Measurements from ENCODE around the gene SIM1. TPM values are rescaled to one million over a fixed set of nuclear protein-coding genes. Genes with fewer than 3 reads are reported as not detected.

SIM1 gene
- total RNA-seq, 1 experiment from 2014 or later, result 0.13 TPM

GRCh38 chr6:100455230-100456124, 9.2 kb downstream of the SIM1 start:
- H3K27ac ChIP-seq, result no peak overlapping the region
- H3K9me2 ChIP-seq (ENCODE audit: insufficient read depth), result no peaks in the 10 kb centered on the region
- H3K9me3 ChIP-seq (ENCODE audit: insufficient read depth, low read depth), result peaks cover 7% of the 10 kb centered on the region
- H3K27me3 ChIP-seq (ENCODE audit: insufficient read depth, low read depth), result no peaks in the 10 kb centered on the region
- no peaks in the 10 kb centered on the region for H3K36me3 ChIP-seq (ENCODE audit: low read depth)
- no peak for DNase-seq
- no peak overlapping the region for H2AFZ ChIP-seq
- intact Hi-C loops (cut with micrococcal nuclease; ENCODE audit: unreplicated experiment), result no loop called here
- H3K79me2 ChIP-seq (ENCODE audit: low read depth), result no peaks in the 10 kb centered on the region
- TF ChIP-seq CTCF (conservative IDR thresholded peaks at IDR 0.05) (no peak), EZH2 (IDR thresholded peaks at IDR 0.05; ENCODE audit: low read depth) (no peak)
- H3K4me2 ChIP-seq, result no peak overlapping the region
- BruUV-seq (replicated peaks), result no TSS peak
- no peaks in the 10 kb centered on the region for H3F3A ChIP-seq (ENCODE audit: insufficient read depth, low read depth)
- no peaks in the 10 kb centered on the region for H3K4me1 ChIP-seq (replicated peaks; ENCODE audit: insufficient read depth)
- H4K20me1 ChIP-seq (ENCODE audit: insufficient read depth), result no peaks in the 10 kb centered on the region
- CTCF ChIA-PET, result no interaction called here
- no peak overlapping the region for H3K4me3 ChIP-seq
- POLR2A ChIA-PET (ENCODE audit: unreplicated experiment), result no interaction called here

GRCh38 chr6:100454551-100455229, 10.0 kb downstream of the SIM1 start:
- no peak overlapping the region for H3K4me2 ChIP-seq
- H2AFZ ChIP-seq, result no peak overlapping the region
- no peaks in the 10 kb centered on the region for H3K79me2 ChIP-seq (ENCODE audit: low read depth)
- no peak overlapping the region for H3K27ac ChIP-seq
- CTCF ChIA-PET, result no interaction called here
- TF ChIP-seq CTCF (conservative IDR thresholded peaks at IDR 0.05), result no peak
- no peak for TF ChIP-seq EZH2 (IDR thresholded peaks at IDR 0.05; ENCODE audit: low read depth)
- no peaks in the 10 kb centered on the region for H3K27me3 ChIP-seq (ENCODE audit: insufficient read depth, low read depth)
- no TSS peak for BruUV-seq (replicated peaks)
- no peaks in the 10 kb centered on the region for H4K20me1 ChIP-seq (ENCODE audit: insufficient read depth)
- POLR2A ChIA-PET (ENCODE audit: unreplicated experiment), result no interaction called here
- intact Hi-C loops (cut with micrococcal nuclease; ENCODE audit: unreplicated experiment), result no loop called here
- no peaks in the 10 kb centered on the region for H3K9me2 ChIP-seq (ENCODE audit: insufficient read depth)
- H3K36me3 ChIP-seq (ENCODE audit: low read depth), result no peaks in the 10 kb centered on the region
- H3K9me3 ChIP-seq (ENCODE audit: insufficient read depth, low read depth), result peaks cover 7% of the 10 kb centered on the region; the same call in 1 of the 2 replicates
- no peaks in the 10 kb centered on the region for H3F3A ChIP-seq (ENCODE audit: insufficient read depth, low read depth)
- no peak for DNase-seq
- no peak overlapping the region for H3K4me3 ChIP-seq
- no peaks in the 10 kb centered on the region for H3K4me1 ChIP-seq (replicated peaks; ENCODE audit: insufficient read depth)

- H3K9me3 ChIP-seq (ENCODE audit: insufficient read depth, low read depth), result peaks cover 7% of the 10 kb centered on the region; the same call in 1 of the 2 replicates
- no peak overlapping the region for H2AFZ ChIP-seq
- no peak for TF ChIP-seq EZH2 (IDR thresholded peaks at IDR 0.05; ENCODE audit: low read depth)
- TF ChIP-seq CTCF (conservative IDR thresholded peaks at IDR 0.05), result no peak
- no peaks in the 10 kb centered on the region for H3K9me2 ChIP-seq (ENCODE audit: insufficient read depth)
- no TSS peak for BruUV-seq (replicated peaks)
- no peaks in the 10 kb centered on the region for H3K27me3 ChIP-seq (ENCODE audit: insufficient read depth, low read depth)
- H3K36me3 ChIP-seq (ENCODE audit: low read depth), result no peaks in the 10 kb centered on the region
- intact Hi-C loops (cut with micrococcal nuclease; ENCODE audit: unreplicated experiment), result no loop called here
- H3K79me2 ChIP-seq (ENCODE audit: low read depth), result no peaks in the 10 kb centered on the region
- H3K4me3 ChIP-seq, result no peak overlapping the region
- no peaks in the 10 kb centered on the region for H4K20me1 ChIP-seq (ENCODE audit: insufficient read depth)
- H3K4me1 ChIP-seq (replicated peaks; ENCODE audit: insufficient read depth), result no peaks in the 10 kb centered on the region
- no peak overlapping the region for H3K4me2 ChIP-seq
- DNase-seq, result peak in 1 of 2 experiments; percentile 61
- CTCF ChIA-PET, result no interaction called here
- H3K27ac ChIP-seq, result no peak overlapping the region
- no peaks in the 10 kb centered on the region for H3F3A ChIP-seq (ENCODE audit: insufficient read depth, low read depth)
- POLR2A ChIA-PET (ENCODE audit: unreplicated experiment), result no interaction called here
Observed at GRCh38 chr6:100453701-100454521, 10.8 kb downstream of the SIM1 start.
